GM12874 (cell line): ENCODE results near the gene TRIO.
A peak's percentile ranks its signal among the peaks of the same experiment; 100 is the strongest.

ENCODE experiments used
- CTCF ChIP-seq: IDR thresholded peaks from 2 replicates; pipeline ENCODE4 v1.5.1; 2011; ENCODE audit warnings: low read depth, mild to moderate bottlenecking, control low read depth, low read length, moderate library complexity; ENCODE audit not compliant: insufficient read depth

TRIO gene

GRCh38 chr5:14396737-14397136, 253.6 kb downstream of the TRIO start:
- no peak for TF ChIP-seq CTCF

GRCh38 chr5:14397717-14398116, 254.6 kb downstream of the TRIO start:
- no peak for TF ChIP-seq CTCF

GRCh38 chr5:14399054-14399692, 256.0 kb downstream of the TRIO start:
- TF ChIP-seq CTCF: peak; percentile 37; the same call in 1 of the 2 replicates

GRCh38 chr5:14400085-14400484, 256.9 kb downstream of the TRIO start:
- no peak for TF ChIP-seq CTCF

GRCh38 chr5:14400611-14401010, 257.5 kb downstream of the TRIO start:
- TF ChIP-seq CTCF: no peak

GRCh38 chr5:14401639-14402038, 258.5 kb downstream of the TRIO start:
- no peak for TF ChIP-seq CTCF

GRCh38 chr5:14402424-14402823, 259.3 kb downstream of the TRIO start:
- TF ChIP-seq CTCF: no peak
